ENCODE results near the gene AP3D1.

DNA sequence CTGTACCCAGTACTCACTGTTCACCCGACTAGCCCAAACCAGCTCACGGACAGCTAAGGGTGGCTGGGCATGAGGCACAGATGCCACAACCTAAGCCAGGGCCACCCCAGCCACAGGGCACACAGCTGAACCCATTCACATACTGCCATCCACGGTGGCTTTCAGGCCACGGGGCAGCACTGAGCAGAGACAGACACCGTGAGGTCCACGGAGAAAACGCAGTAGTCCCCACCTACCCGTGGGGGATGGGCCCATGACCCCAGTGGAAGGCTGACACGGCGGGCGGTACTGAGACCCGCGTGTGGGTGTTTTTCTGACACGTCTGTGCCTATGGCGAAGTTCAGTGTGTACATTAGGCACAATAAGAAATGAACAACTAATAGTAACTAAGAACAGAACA lies 29.1 kb downstream of the AP3D1 start:
- TF ChIP-seq GATA2 (IDR thresholded peaks at IDR 0.05; ENCODE audit: low read depth, low read length) (no peak), GATA3 (IDR thresholded peaks at IDR 0.05; ENCODE audit: low read depth, low read length) (no peak)

All from SH-SY5Y (cell line).